HCT116 (cell line): ENCODE results near the gene KAZN. TPM values are rescaled to one million over a fixed set of nuclear protein-coding genes. Genes with fewer than 3 reads are reported as not detected.

ENCODE experiments used
- ATAC-seq: fragments of 200-7000 bp; cut with Tn5 transposase; 2 replicates; pipeline ENCODE4 v1.9.1; 2020; ENCODE audit warnings: mild to moderate bottlenecking, moderate library complexity
- BruUV-seq: library from RNA; stranded (reverse); fragments of 400-500 nt; replicated peaks from 2 replicates; lab custom pipeline; 2021; lab: Mats Ljungman, UMichigan
- CTCF ChIA-PET: fragments of 300-600 bp; sonication (Branson Sonifier 250); formaldehyde crosslinking; loops from one replicate; lab custom pipeline; 2021; ENCODE audit warnings: antibody characterized with exemption; lab: Charles Lee
- POLR2A ChIA-PET: fragments of 300-600, 350-600 bp; sonication (Branson Sonifier 250); formaldehyde crosslinking; loops from one replicate; lab custom pipeline; 2021; ENCODE audit warnings: antibody characterized with exemption; lab: Charles Lee
- RAD21 ChIA-PET, 2 experiments: fragments of 300-600 bp; sonication (Branson Sonifier 250); formaldehyde crosslinking; loops; one replicate each; lab custom pipeline; 2023; ENCODE audit warnings: low total read pairs in 2 of 2; ENCODE audit not compliant: uncharacterized antibody in 2 of 2, unreplicated experiment in 2 of 2, low non-redundant PET in 1 of 2; lab: Charles Lee
- DNase-seq: peaks from one replicate; pipeline ENCODE4 v3.0.0-alpha.2; 2010; ENCODE audit warnings: low read depth, low spot score
- H2AFZ ChIP-seq: fragments of 200-600 bp; shearing (Covaris generic), sonication (generic); 2 replicates; pipeline ENCODE4 v1.6.1; 2017; ENCODE audit warnings: low read depth, mixed run types, mixed read lengths, antibody characterized with exemption, low read length; ENCODE audit not compliant: poor library complexity, severe bottlenecking
- H3K27ac ChIP-seq: 2 replicates; pipeline ENCODE4 v1.5.1; 2012; ENCODE audit warnings: low read depth, low read length
- H3K27me3 ChIP-seq: fragments of 200-600 bp; sonication (generic); 2 replicates; pipeline ENCODE4 v1.6.1; 2016; ENCODE audit warnings: mixed run types, low read length, mixed read lengths; ENCODE audit not compliant: insufficient read depth
- H3K36me3 ChIP-seq, 2 experiments: fragments of 200-500 bp in 1 of 2; fragments of 200-600 bp in 1 of 2; sonication (Bioruptor generic) in 1 of 2; sonication (generic) in 1 of 2; 2 replicates each; pipeline versions ENCODE4 v1.5.1 to v1.6.1; 2014 to 2016; ENCODE audit warnings: low read length in 2 of 2, inconsistent platforms in 1 of 2, mixed read lengths in 1 of 2, mixed run types in 1 of 2; ENCODE audit not compliant: insufficient read depth in 2 of 2, control insufficient read depth in 1 of 2
- H3K4me1 ChIP-seq, 2 experiments: fragments of 200-600 bp in 1 of 2; sonication (generic) in 1 of 2; 2 replicates each; pipeline versions ENCODE4 v1.5.1 to v1.6.1; 2012 to 2017; ENCODE audit warnings: low read length in 2 of 2, inconsistent platforms in 1 of 2, mild to moderate bottlenecking in 1 of 2, mixed read lengths in 1 of 2, mixed run types in 1 of 2, moderate library complexity in 1 of 2; ENCODE audit not compliant: insufficient read depth in 2 of 2, control insufficient read depth in 1 of 2
- H3K4me2 ChIP-seq: fragments of 200-600 bp; sonication (generic); 2 replicates; pipeline ENCODE4 v1.6.1; 2017; ENCODE audit warnings: mixed run types, low read length, mixed read lengths
- H3K4me3 ChIP-seq, 2 experiments: fragments of 200-600 bp in 1 of 2; sonication (generic) in 1 of 2; replicated peaks in 1 of 2; 2 replicates each; pipeline ENCODE4 v1.5.1; 2011 to 2016; ENCODE audit warnings: low read length in 2 of 2, control low read depth in 1 of 2, low read depth in 1 of 2, mild to moderate bottlenecking in 1 of 2, mixed read lengths in 1 of 2, mixed run types in 1 of 2
- H3K79me2 ChIP-seq: fragments of 200-600 bp; sonication (generic); 2 replicates; pipeline ENCODE4 v1.6.1; 2017; ENCODE audit warnings: mild to moderate bottlenecking, mixed run types, low read length, moderate library complexity, mixed read lengths; ENCODE audit not compliant: insufficient read depth
- H3K9ac ChIP-seq: fragments of 200-600 bp; sonication (generic); 2 replicates; pipeline ENCODE4 v1.6.1; 2016; ENCODE audit warnings: low read length, mixed read lengths
- H3K9me2 ChIP-seq: fragments of 200-600 bp; sonication (generic), shearing (Covaris generic); 2 replicates; pipeline ENCODE4 v1.6.1; 2017; ENCODE audit warnings: mixed run types, mild to moderate bottlenecking, moderate library complexity; ENCODE audit not compliant: insufficient read depth
- H3K9me3 ChIP-seq, 2 experiments: fragments of 200-500 bp in 1 of 2; fragments of 200-600 bp in 1 of 2; sonication (Bioruptor generic) in 1 of 2; sonication (generic) in 1 of 2; 2 replicates each; pipeline ENCODE4 v1.6.1; 2014 to 2017; ENCODE audit warnings: low read length in 2 of 2, mixed read lengths in 2 of 2, inconsistent platforms in 1 of 2, low read depth in 1 of 2, mild to moderate bottlenecking in 1 of 2, mixed run types in 1 of 2, moderate library complexity in 1 of 2; ENCODE audit not compliant: control insufficient read depth in 1 of 2, insufficient read depth in 1 of 2
- H4K20me1 ChIP-seq: fragments of 200-600 bp; sonication (generic), shearing (Covaris generic); 2 replicates; pipeline ENCODE4 v1.6.1; 2017; ENCODE audit warnings: mixed run types, mild to moderate bottlenecking, moderate library complexity; ENCODE audit not compliant: insufficient read depth
- CBX3 ChIP-seq: IDR thresholded peaks from 2 replicates; pipeline ENCODE4 v1.6.1; 2012; ENCODE audit warnings: low read depth
- CEBPB ChIP-seq: IDR thresholded peaks from 2 replicates; pipeline ENCODE4 v1.6.1; 2012; ENCODE audit warnings: low read depth
- CTCF ChIP-seq, 3 experiments: fragments of 200-600 bp in 1 of 3; sonication (generic) in 1 of 3; IDR thresholded peaks in 2 of 3; conservative IDR thresholded peaks in 1 of 3; 2 replicates each; pipeline ENCODE4 v1.5.1; 2012 to 2017; ENCODE audit warnings: low read depth in 2 of 3, low read length in 2 of 3, antibody characterized with exemption in 1 of 3, borderline replicate concordance in 1 of 3, control low read depth in 1 of 3, mild to moderate bottlenecking in 1 of 3, mixed read lengths in 1 of 3, mixed run types in 1 of 3, moderate library complexity in 1 of 3; ENCODE audit not compliant: insufficient read depth in 1 of 3
- EGR1 ChIP-seq: IDR thresholded peaks from 2 replicates; pipeline ENCODE4 v1.6.1; 2012; ENCODE audit warnings: low read depth
- ELF1 ChIP-seq: IDR thresholded peaks from 2 replicates; pipeline ENCODE4 v1.6.1; 2012; ENCODE audit warnings: low read depth, borderline replicate concordance
- EZH2phosphoT487 ChIP-seq: fragments of 200-600 bp; IDR thresholded peaks from 2 replicates; pipeline ENCODE4 v1.6.1; 2018; ENCODE audit warnings: antibody characterized with exemption, borderline replicate concordance
- FOSL1 ChIP-seq: IDR thresholded peaks from 2 replicates; pipeline ENCODE4 v1.6.1; 2012; ENCODE audit warnings: low read depth
- JUND ChIP-seq: IDR thresholded peaks from 2 replicates; pipeline ENCODE4 v1.6.1; 2012
- MAX ChIP-seq: IDR thresholded peaks from 2 replicates; pipeline ENCODE4 v1.6.1; 2012
- POLR2A ChIP-seq: IDR thresholded peaks from 2 replicates; pipeline ENCODE4 v1.7.0; 2011; ENCODE audit warnings: borderline replicate concordance; ENCODE audit not compliant: insufficient read depth, insufficient read length; ENCODE audit errors: extremely low read depth
- POLR2AphosphoS5 ChIP-seq: IDR thresholded peaks from 2 replicates; pipeline ENCODE4 v1.6.1; 2011; ENCODE audit warnings: mild to moderate bottlenecking, low read depth, low read length, moderate library complexity
- RAD21 ChIP-seq: IDR thresholded peaks from 2 replicates; pipeline ENCODE4 v1.6.1; 2012; ENCODE audit warnings: low read depth, mild to moderate bottlenecking
- REST ChIP-seq: IDR thresholded peaks from 2 replicates; pipeline ENCODE4 v1.6.1; 2012; ENCODE audit warnings: low read depth
- SIN3A ChIP-seq: IDR thresholded peaks from 2 replicates; pipeline ENCODE4 v1.6.1; 2012; ENCODE audit warnings: low read depth
- SP1 ChIP-seq: IDR thresholded peaks from 2 replicates; pipeline ENCODE4 v1.6.1; 2012; ENCODE audit warnings: low read depth
- SRF ChIP-seq: IDR thresholded peaks from 2 replicates; pipeline ENCODE4 v1.6.1; 2012; ENCODE audit warnings: low read depth
- TCF7L2 ChIP-seq: IDR thresholded peaks from 2 replicates; pipeline ENCODE4 v1.7.0; 2011; ENCODE audit warnings: borderline replicate concordance, inconsistent platforms; ENCODE audit not compliant: insufficient read depth, insufficient read length; ENCODE audit errors: extremely low read depth
- YY1 ChIP-seq: IDR thresholded peaks from 2 replicates; pipeline ENCODE4 v1.6.1; 2011; ENCODE audit warnings: low read length, low read depth, moderate library complexity, mild to moderate bottlenecking; ENCODE audit not compliant: insufficient replicate concordance; ENCODE audit errors: extremely low read depth
- ZFX ChIP-seq: fragments of 450-650 bp; IDR thresholded peaks from 2 replicates; pipeline ENCODE4 v1.6.1; 2017
- ZNF274 ChIP-seq: fragments of 200-500 bp; sonication (Bioruptor generic); IDR thresholded peaks from 2 replicates; pipeline ENCODE4 v1.6.1; 2014; ENCODE audit warnings: mild to moderate bottlenecking, low read depth, low read length, inconsistent platforms
- intact Hi-C: fragments of 100-400 bp; cut with micrococcal nuclease; formaldehyde crosslinking; loops from 2 replicates; pipeline ENCODE4 v1.10.0; 2022
- total RNA-seq: library from RNA; stranded (reverse); gene quantifications from one replicate; pipeline ENCODE4 v1.2.1, GENCODE V29; 2021; ENCODE audit not compliant: unreplicated experiment
- TF ChIP-seq, protein P1 (sequence below): IDR thresholded peaks from 2 replicates; pipeline ENCODE4 v1.6.1; 2012

Gene KAZN
- total RNA-seq, 1 experiment from 2014 or later, result 13.4 TPM

GRCh38 chr1:14745789-14746188 is 147.3 kb downstream of the KAZN start (continued):
- TF ChIP-seq POLR2AphosphoS5 (no peak), JUND (no peak), ZFX (no peak), CBX3 (no peak)

GRCh38 chr1:14746393-14746792 is 147.9 kb downstream of the KAZN start:
- ChIA-PET POLR2A (no interaction called here), RAD21 (no interaction called here), CTCF (no interaction called here)
- DNase-seq, result no peak
- ATAC-seq, result no peak
- Histone ChIP-seq H3K9me2 (no peaks in the 10 kb centered on the region), H3K27ac (no peak overlapping the region), H4K20me1 (no peaks in the 10 kb centered on the region), H3K36me3 (no peaks in the 10 kb centered on the region), H3K9ac (no peak overlapping the region), H3K79me2 (no peaks in the 10 kb centered on the region), H2AFZ (no peak overlapping the region), H3K9me3 (no peaks in the 10 kb centered on the region), H3K4me2 (no peak overlapping the region), H3K27me3 (no peaks in the 10 kb centered on the region), H3K4me3 (no peak overlapping the region), H3K4me1 (peaks cover 4 to 22% of the 10 kb centered on the region in 2 experiments; a peak in 3 of 4 replicates)
- intact Hi-C loops, result no loop called here
- TF ChIP-seq TCF7L2, result no peak
- TF ChIP-seq POLR2AphosphoS5, result no peak
- no peak for TF ChIP-seq SP1
- no peak for TF ChIP-seq RAD21
- TF ChIP-seq CEBPB, result no peak
- TF ChIP-seq YY1, result no peak
- TF ChIP-seq ZNF274, result no peak
- no peak for TF ChIP-seq ZFX
- no peak for TF ChIP-seq CTCF (IDR thresholded peaks at IDR 0.05 in 2 of 3, conservative IDR thresholded peaks at IDR 0.05 in 1 of 3; ENCODE audit: borderline replicate concordance in 1 of 3, insufficient read depth in 1 of 3, low read depth in 2 of 3, low read length in 2 of 3)
- no peak for TF ChIP-seq MAX
- TF ChIP-seq, protein P1, sequence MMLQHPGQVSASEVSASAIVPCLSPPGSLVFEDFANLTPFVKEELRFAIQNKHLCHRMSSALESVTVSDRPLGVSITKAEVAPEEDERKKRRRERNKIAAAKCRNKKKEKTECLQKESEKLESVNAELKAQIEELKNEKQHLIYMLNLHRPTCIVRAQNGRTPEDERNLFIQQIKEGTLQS, result no peak
- no peak for TF ChIP-seq SIN3A
- no peak for TF ChIP-seq EZH2phosphoT487
- TF ChIP-seq POLR2A, result no peak
- no peak for TF ChIP-seq FOSL1
- no peak for TF ChIP-seq EGR1
- TF ChIP-seq SRF, result no peak
- TF ChIP-seq ELF1, result no peak
- TF ChIP-seq REST, result no peak
- no peak for TF ChIP-seq JUND
- no TSS peak for BruUV-seq
